Activated CD8-positive, alpha-beta memory T cell treated with anti-CD3 and anti-CD28 coated beads, Interleukin-2, amount 50 U/mL, for 1 hour (primary cell): ENCODE data around the gene FOXO4.

Experiments
- DNase-seq: peaks from one replicate; pipeline ENCODE4 v3.0.0-alpha.2; 2020; ENCODE audit errors: extremely low read depth

The FOXO4 gene

GRCh38 chrX:71143508-71143907, 47.9 kb downstream of the FOXO4 start:
- no peak for DNase-seq

- DNase-seq, result no peak
Measured at GRCh38 chrX:71144651-71145050, 49.0 kb downstream of the FOXO4 start, which contains the start of gene NLGN3. Gene NLGN3 (plus strand): TSS chrX:71144841. CDS start chrX:71147750, 2,909 bp downstream.

- no peak for DNase-seq
Measured at GRCh38 chrX:71147496-71148277, 52.0 kb downstream of the FOXO4 start.

- no peak for DNase-seq
Measured at GRCh38 chrX:71148278-71148663, 52.6 kb downstream of the FOXO4 start.

- no peak for DNase-seq
Measured at GRCh38 chrX:71151366-71151765, 55.7 kb downstream of the FOXO4 start.
